OCI-LY1 (cell line): ENCODE data around the gene ATP5PF.

Experiments used
- H2AFZ ChIP-seq: fragments of 200-600 bp; sonication (generic), shearing (Covaris generic); 2 replicates; pipeline ENCODE4 v1.6.0; 2014; ENCODE audit warnings: antibody characterized with exemption, mild to moderate bottlenecking, low read length
- H3F3A ChIP-seq: fragments of 200-600 bp; sonication (generic), shearing (Covaris generic); 2 replicates; pipeline ENCODE4 v1.6.0; 2014; ENCODE audit warnings: mild to moderate bottlenecking, antibody characterized with exemption, low read length, moderate library complexity; ENCODE audit not compliant: insufficient read depth
- H3K27ac ChIP-seq: fragments of 200-600 bp; sonication (generic); 2 replicates; pipeline ENCODE4 v1.5.1; 2014; ENCODE audit warnings: low read length, mixed run types, mild to moderate bottlenecking, low read depth; ENCODE audit not compliant: poor library complexity, severe bottlenecking
- H3K27me3 ChIP-seq: fragments of 200-600 bp; sonication (generic); 2 replicates; pipeline ENCODE4 v1.6.0; 2014; ENCODE audit warnings: antibody characterized with exemption, mild to moderate bottlenecking, low read length, moderate library complexity; ENCODE audit not compliant: insufficient read depth
- H3K36me3 ChIP-seq: fragments of 200-600 bp; sonication (generic); 2 replicates; pipeline ENCODE4 v1.6.1; 2014; ENCODE audit warnings: mild to moderate bottlenecking, antibody characterized with exemption, low read length, moderate library complexity, mixed read lengths; ENCODE audit not compliant: insufficient read depth
- H3K4me1 ChIP-seq: fragments of 200-600 bp; sonication (generic); 2 replicates; pipeline ENCODE4 v1.5.1; 2014; ENCODE audit warnings: mild to moderate bottlenecking, low read length, moderate library complexity; ENCODE audit not compliant: insufficient read depth, severe bottlenecking
- H3K4me2 ChIP-seq: fragments of 200-600 bp; sonication (generic), shearing (Covaris generic); 2 replicates; pipeline ENCODE4 v1.6.1; 2014; ENCODE audit warnings: low read length
- H3K4me3 ChIP-seq: fragments of 200-600 bp; sonication (generic); 2 replicates; pipeline ENCODE4 v1.5.1; 2014; ENCODE audit warnings: low read length, low read depth, mild to moderate bottlenecking, mixed read lengths; ENCODE audit not compliant: poor library complexity, severe bottlenecking
- H3K79me2 ChIP-seq: fragments of 200-600 bp; shearing (Covaris generic); 2 replicates; pipeline ENCODE4 v1.6.1; 2016; ENCODE audit warnings: mixed run types, low read length, mixed read lengths; ENCODE audit not compliant: insufficient read depth
- H3K9ac ChIP-seq: fragments of 200-600 bp; sonication (generic), shearing (Covaris generic); 2 replicates; pipeline ENCODE4 v1.6.1; 2014; ENCODE audit warnings: mild to moderate bottlenecking, low read length, mixed read lengths
- H3K9me2 ChIP-seq: fragments of 200-600 bp; sonication (generic), shearing (Covaris generic); 2 replicates; pipeline ENCODE4 v1.6.1; 2014; ENCODE audit warnings: low read depth, mild to moderate bottlenecking, low read length, mixed read lengths
- H3K9me3 ChIP-seq: fragments of 200-600 bp; shearing (Covaris generic); 2 replicates; pipeline ENCODE4 v1.6.1; 2014; ENCODE audit warnings: low read length, mixed read lengths
- H4K20me1 ChIP-seq: fragments of 200-600 bp; sonication (generic), shearing (Covaris generic); 2 replicates; pipeline ENCODE4 v1.6.0; 2016; ENCODE audit warnings: mild to moderate bottlenecking, low read length; ENCODE audit not compliant: insufficient read depth
- EZH2 ChIP-seq: fragments of 200-600 bp; sonication (generic), shearing (Covaris generic); IDR thresholded peaks from 2 replicates; pipeline ENCODE4 v1.8.0; 2017; ENCODE audit warnings: borderline replicate concordance, mixed run types, mild to moderate bottlenecking, antibody characterized with exemption, low read length, moderate library complexity, mixed read lengths
- TF ChIP-seq, protein P1 (sequence below): fragments of 200-600 bp; sonication (generic), shearing (Covaris generic); IDR thresholded peaks from 2 replicates; pipeline ENCODE4 v1.5.1; 2017; ENCODE audit warnings: mild to moderate bottlenecking, antibody characterized with exemption, low read length, moderate library complexity, mixed read lengths

ATP5PF gene

GRCh38 chr21:25676451-25676850 is 58.3 kb downstream of the ATP5PF start:
- Histone ChIP-seq H3K9ac (no peak overlapping the region), H3K9me2 (no peaks in the 10 kb centered on the region), H3K27me3 (no peaks in the 10 kb centered on the region), H3K79me2 (no peaks in the 10 kb centered on the region), H3K9me3 (no peaks in the 10 kb centered on the region), H2AFZ (no peak overlapping the region), H3K27ac (no peak overlapping the region), H4K20me1 (no peaks in the 10 kb centered on the region), H3K4me1 (no peaks in the 10 kb centered on the region), H3K4me3 (no peak overlapping the region), H3F3A (no peaks in the 10 kb centered on the region), H3K4me2 (no peak overlapping the region), H3K36me3 (no peaks in the 10 kb centered on the region)
- TF ChIP-seq EZH2, result no peak
- TF ChIP-seq, protein P1, sequence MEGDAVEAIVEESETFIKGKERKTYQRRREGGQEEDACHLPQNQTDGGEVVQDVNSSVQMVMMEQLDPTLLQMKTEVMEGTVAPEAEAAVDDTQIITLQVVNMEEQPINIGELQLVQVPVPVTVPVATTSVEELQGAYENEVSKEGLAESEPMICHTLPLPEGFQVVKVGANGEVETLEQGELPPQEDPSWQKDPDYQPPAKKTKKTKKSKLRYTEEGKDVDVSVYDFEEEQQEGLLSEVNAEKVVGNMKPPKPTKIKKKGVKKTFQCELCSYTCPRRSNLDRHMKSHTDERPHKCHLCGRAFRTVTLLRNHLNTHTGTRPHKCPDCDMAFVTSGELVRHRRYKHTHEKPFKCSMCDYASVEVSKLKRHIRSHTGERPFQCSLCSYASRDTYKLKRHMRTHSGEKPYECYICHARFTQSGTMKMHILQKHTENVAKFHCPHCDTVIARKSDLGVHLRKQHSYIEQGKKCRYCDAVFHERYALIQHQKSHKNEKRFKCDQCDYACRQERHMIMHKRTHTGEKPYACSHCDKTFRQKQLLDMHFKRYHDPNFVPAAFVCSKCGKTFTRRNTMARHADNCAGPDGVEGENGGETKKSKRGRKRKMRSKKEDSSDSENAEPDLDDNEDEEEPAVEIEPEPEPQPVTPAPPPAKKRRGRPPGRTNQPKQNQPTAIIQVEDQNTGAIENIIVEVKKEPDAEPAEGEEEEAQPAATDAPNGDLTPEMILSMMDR, result no peak
